ENCODE data around the gene KRT26. TPM values are rescaled to one million over a fixed set of nuclear protein-coding genes. Genes with fewer than 3 reads are reported as not detected.

Gene KRT26
- total RNA-seq = not detected

GRCh38 chr17:40772101-40772500 lies at the start of gene KRT26:
Gene KRT26, minus strand, starts transcription at chr17:40772201. Its CDS starts 88 bp downstream, at chr17:40772113.

DNA sequence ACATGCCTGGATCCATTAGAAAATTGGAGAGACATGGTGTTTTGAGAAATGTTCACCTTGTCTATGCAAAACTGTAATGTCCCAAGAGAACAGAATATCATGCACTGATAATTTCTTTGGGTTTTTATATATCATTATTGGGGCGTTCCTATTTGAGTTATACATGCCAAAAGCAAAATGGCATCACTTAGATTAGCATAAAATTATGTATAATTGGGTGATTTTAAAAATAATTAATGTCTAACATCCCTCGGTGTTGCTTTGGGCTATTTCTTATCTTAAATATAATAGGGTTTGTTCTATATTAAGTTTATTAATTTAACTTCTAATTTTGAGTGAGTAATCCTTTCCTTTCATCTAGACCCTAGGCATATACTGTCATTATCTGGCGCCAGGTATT lies 27.9 kb upstream of the KRT26 start, which contains the start of gene KRT28:
KRT28 (minus strand) TSS at position 101 of the 400 bp plus-strand sequence; CDS start at position 35, 66 bp downstream.

GRCh38 chr17:40782450-40782849 lies 10.4 kb upstream of the KRT26 start, which contains the start of gene KRT27:
Gene KRT27, minus strand, starts transcription at chr17:40782550. Its CDS starts 57 bp downstream, at chr17:40782493.

GRCh38 chr17:40755231-40755630 lies 16.8 kb downstream of the KRT26 start, which contains the start of gene KRT25:
Gene KRT25, minus strand, starts transcription at chr17:40755331. Its CDS starts 60 bp downstream, at chr17:40755271.

Other genes with a start within 250 kb of the KRT26 start
- not detected for gene CCR7, start 206.7 kb downstream of the KRT26 start, total RNA-seq
- 139 TPM for gene SMARCE1, start 124.4 kb downstream of the KRT26 start, total RNA-seq
- 3.4 TPM for gene KRT222, start 107.0 kb downstream of the KRT26 start, total RNA-seq
- gene KRT24, start 68.4 kb downstream of the KRT26 start, total RNA-seq = not detected
- not detected for gene KRT25, start 16.9 kb downstream of the KRT26 start, total RNA-seq
- gene KRT27, start 10.3 kb upstream of the KRT26 start, total RNA-seq = not detected
- not detected for gene KRT28, start 27.8 kb upstream of the KRT26 start, total RNA-seq
- gene KRT10, start 50.4 kb upstream of the KRT26 start, total RNA-seq = 2.8 TPM
- gene KRT12, start 95.0 kb upstream of the KRT26 start, total RNA-seq = not detected
- not detected for gene KRT20, start 113.0 kb upstream of the KRT26 start, total RNA-seq
- gene KRT23, start 165.4 kb upstream of the KRT26 start, total RNA-seq = not detected
- not detected for gene KRT39, start 194.7 kb upstream of the KRT26 start, total RNA-seq
- gene KRT40, start 212.1 kb upstream of the KRT26 start, total RNA-seq = not detected
- gene KRTAP3-3, start 222.0 kb upstream of the KRT26 start, total RNA-seq = not detected
- gene KRTAP3-2, start 227.7 kb upstream of the KRT26 start, total RNA-seq = not detected
- not detected for gene KRTAP3-1, start 236.9 kb upstream of the KRT26 start, total RNA-seq